HG03159 (cell line): ENCODE measurements around the gene SYNJ2.
"Not testable (repeated sequence)": the region's sequence is repeated elsewhere in the genome, so short reads cannot be mapped to it uniquely, and the experiment has no call there.

Experiments used
- ATAC-seq: cut with Tn5 transposase; IDR thresholded peaks from one replicate; pipeline ENCODE4 v1.9.1; 2021; ENCODE audit warnings: mild to moderate bottlenecking, moderate library complexity; ENCODE audit not compliant: unreplicated experiment

SYNJ2 gene

DNA sequence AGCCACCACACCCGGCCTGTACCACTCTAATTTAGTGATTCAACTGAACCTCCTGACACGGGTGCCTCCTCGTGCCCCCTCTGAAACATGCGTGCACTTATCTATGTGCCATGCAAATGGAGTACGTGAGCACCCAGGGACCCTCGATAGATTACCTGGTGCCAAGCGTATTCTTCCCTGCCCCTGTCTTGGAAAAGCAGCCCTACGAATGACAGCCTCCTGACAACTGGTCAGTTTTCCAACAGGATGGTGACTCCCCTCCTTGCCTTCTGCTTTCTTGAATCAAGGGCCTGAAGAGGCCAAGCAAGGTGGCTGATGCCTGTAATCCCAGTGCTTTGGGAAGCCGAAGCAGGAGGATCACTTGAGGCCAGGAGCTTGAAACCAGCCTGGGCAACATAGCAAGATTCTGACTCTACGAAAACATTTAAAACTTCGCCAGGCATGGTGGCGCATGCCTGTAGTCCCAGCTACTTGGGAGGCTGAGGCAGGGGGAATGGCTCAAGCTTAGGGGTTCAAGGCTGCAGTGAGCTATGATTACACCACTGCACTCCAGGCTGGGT, 25.4 kb upstream of the SYNJ2 start:
- no peak for ATAC-seq

DNA sequence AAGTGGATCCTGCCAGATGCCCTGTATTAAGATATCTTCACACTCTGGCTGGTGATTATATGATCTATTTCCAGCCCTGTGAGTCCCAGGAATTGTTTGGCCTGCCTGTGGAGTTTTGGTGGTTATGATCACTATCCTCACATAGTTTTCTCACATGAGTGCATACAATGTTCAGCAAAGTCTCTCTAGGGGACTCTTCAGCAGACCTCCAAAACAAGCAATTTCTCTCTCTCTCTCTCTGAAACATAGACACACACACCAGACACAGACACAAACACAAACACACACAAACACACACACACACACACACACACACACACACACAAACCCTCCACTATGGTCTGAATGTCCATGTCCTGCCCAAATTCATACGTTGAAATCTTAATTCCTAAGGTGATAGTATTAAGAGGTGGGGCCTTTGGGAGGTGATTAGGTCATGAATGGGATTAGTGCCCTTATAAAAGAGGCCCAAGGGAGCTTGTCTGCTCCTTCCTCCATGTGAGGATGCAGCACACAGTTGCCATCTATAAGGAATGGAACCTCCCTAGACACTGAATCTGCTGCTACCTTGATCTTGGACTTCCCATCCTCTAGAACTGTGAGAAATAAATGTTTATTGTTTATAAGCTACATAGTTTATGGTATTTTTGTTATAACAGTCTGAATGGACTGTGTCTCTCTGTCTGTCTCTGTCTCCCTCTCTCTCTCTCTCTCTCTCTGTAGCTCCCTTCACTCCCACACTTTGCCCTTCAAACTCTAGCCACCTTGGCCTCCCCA, 22.0 kb upstream of the SYNJ2 start:
- no peak for ATAC-seq

DNA sequence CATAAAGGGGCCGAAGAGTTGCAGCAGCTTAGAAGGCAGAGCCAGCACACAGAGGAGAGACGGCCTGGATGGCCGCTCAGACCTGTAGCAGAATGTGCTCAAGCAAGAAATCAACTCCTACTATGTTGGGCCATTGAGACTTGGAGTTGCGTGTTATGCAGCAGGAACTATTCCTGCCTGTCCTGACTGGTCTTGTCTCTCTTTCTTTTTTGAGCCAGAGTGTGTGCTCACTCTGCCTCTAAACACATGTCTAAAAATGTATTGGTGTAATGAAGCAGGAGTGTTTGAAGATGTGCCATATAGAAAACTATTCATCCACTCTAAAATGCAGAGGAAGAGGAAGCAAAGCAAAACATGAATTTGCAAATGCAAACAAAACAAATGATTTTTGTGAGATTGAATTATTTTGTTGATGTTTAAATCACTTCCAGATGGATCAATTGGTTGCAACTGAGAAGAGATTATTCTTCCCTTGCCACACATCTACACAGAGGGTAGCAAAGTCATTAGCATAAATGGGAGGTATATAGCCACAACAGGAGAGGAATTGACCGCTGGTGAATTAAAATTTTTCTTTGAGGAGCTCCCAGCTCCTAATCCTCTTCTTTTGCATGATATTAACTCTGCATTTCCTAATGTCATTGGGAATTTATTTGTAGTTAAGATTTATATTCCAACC, 20.4 kb upstream of the SYNJ2 start:
- ATAC-seq: no peak

DNA sequence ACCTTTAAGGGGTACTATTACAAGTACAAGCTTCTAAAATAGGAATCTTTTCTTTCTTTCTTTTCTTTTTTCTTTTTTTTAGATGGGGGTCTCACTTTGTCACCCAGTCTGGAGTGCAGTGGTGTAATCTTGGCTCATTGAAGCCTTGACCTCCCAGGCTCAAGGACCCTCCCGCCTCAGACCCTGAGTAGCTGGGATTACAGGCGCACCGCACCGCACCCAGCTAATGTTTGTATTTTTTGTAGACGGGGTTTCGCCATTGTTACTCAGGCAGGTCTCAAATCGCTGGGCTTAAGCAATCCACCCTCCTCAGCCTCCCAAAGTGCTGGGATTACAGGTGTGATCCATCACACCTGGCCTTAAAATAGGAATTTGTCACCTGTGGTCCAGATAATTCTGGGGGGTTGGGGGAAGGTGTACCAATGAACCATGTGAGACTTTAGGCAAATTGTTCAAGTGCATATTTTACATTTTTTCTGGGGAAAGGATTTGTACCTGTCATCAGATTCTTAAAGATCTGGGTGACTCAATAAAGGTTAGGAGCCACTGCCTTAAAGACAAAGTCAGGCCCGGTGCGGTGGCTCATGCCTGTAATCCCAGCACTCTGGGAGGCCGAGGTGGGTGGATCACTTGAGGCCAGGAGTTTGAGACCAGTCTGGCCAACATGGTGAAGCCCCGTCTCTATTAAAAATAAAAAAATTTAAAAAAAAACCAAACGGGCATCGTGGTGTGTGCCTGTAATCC, 19.7 kb upstream of the SYNJ2 start:
- ATAC-seq: no peak

DNA sequence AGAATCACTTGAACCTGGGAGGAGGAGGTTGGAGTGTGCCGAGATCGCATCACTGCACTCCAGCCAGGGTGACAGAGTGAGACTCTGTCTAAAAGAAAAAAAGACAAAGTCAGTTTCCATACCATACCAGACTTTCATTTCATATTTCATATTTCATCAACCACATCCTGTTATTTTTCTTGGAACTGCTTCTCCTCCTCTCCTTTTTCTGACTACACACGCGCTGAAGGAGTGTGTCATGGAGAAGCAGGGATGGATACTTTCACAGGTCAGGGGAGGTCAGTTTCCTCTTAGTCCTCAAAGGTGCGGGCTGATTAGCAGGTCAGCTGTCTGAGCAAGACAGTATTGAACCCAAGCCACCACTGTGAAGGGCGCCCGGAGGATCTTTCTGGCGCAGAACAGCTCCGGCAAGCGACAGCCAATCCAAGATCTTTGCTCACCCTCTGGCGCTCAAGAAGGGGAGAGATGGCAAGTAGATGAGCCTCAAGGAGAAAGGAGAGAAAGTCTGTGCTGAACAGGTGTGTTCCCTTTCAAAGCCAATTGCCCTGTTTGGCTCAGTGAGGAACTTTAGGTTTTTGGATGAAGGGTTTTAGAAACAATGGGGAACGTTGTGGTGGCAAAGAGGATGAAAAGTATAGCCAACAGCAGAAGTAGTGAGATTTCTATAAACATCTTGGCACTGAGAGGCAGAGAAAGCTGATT, 18.9 kb upstream of the SYNJ2 start:
- no peak for ATAC-seq

DNA sequence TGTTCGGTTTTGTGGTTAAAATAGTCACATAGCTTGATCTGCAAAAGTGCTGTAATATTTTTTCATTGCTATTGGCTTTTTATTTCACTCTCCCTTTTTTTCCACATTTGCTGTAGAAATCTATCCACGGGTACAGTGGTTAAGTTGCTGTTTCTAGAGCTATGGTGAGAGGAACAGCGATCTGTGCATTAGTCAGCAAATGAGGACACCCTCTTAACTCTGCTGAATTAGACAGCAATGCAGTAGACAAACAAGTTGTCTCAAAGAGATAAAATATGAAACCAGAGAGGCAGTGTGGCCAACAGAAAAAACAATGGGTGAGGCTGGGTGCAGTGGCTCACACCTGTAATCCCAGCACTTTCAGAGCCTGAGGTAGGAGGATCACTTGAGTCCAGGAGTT, 17.6 kb upstream of the SYNJ2 start:
- ATAC-seq: no peak

DNA sequence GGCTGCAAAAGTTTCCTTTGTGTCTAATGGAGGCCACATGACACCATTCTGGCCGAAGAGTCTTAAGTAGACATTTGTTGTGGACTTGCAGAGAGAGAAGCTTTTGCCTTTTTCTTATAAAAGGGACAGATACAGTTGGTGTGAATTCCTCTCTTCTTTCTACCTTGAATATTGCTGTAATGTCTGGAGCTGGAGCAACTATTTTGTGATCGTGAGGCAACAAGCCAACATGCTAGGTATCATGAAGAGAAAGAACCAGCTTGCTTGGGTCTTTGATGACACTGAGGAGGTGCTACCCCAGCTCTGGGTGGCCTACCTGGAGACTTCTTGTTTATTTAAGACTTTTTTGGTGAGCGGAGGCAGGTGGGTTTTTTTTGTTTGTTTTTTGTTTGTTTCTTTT, 16.3 kb upstream of the SYNJ2 start:
- no peak for ATAC-seq

DNA sequence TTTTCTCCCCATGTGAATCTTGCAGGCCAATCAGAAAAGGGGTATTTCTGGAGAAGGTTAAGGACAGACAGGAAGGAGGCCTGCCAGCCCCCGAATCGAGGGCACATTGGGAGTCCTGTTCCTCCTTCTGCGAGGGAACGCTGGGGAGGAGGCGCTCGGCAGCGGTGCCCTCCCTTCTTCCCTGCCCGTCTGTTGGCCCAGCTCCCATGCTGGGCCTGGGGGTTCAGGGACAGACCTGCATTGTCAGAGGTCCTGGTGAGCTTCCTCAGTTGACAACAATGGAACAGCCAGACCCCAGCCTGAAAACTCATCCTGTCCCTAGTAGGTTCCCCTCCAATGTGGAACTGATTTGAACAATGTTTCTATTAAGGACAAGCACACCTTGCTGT, 15.1 kb upstream of the SYNJ2 start:
- no peak for ATAC-seq

DNA sequence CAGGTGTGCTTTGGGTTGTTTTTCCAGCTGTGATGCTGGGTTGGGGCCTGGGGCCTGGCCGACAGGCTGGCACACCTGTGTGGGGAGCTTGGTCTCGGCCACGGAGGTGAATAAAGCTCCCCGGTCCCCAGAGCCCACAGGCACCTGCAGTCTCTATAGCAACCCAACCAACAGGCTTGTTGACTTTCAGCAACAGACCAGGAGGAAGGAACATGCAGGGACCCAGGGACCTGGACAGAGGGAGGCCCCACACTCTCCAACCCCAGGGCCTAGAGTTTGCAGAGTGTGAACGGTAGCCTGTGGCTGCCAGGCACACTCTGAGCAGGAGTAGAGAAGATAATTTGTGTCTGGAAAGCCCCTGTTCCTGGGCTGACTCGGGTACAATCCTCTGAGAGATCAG, 14.6 kb upstream of the SYNJ2 start:
- no peak for ATAC-seq

DNA sequence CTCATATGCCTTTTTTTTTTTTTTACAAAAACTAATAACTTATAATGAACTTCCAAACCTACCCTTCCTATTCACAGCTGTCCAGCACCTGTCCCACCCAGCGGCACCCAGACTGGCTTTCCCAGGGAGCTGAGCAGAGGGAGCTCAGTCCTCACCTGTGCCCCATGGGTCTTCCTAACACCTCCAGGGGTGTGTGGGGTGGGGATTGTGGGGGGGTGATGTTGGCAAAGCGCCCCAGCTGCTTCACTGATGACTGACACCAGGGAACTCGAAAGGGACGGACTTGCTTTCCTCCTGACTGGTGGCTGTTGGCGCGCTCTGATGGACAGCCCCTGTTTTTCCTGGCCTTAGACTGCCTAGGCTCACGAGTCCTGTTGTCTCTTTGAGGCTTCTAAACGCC, 14.2 kb upstream of the SYNJ2 start:
- no peak for ATAC-seq

DNA sequence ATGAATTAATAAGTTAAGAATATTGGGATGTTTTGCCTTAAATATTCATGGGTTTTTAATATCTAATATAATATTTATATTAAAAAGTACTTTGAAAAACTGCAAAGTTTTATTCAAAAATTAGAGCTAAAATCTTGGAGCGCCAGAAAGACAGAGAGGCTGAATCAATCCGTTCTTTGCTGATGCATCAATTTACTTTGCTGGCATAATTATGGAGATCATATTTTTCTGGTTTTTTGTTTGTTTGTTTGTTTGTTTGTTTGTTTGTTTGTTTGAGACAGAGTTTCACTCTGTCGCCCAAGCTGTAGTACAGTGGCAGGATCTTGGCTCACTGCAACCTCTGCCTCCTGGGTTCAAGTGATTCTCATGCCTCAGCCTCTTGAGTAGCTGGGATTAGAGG, 9.5 kb upstream of the SYNJ2 start:
- ATAC-seq: not testable (repeated sequence)

DNA sequence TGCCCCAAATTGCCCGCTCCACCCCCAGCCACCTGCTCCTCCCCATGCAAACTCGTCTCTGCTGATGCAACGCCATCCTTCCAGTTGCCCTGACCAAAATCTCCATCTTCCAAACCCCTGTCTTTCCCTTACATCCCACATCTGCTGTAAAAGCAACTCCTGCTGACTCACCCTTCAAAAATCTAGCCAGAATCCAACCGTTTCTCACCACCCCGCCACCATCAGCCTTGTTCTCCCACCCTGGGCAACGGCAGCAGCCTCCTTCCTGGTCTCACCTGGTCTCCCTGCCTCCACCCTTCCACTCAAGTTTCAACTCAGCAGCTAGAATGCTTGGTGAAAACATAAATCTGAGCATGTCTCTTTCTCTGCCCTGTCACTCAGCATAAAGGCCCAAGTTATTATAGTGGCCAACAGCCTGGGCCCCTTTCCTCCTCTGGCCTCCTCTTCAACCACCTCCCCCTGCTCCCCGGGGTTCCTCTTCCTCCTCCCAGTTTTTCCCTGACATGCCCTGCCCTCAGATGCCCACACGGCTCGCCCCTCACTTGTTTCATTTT, 7.2 kb upstream of the SYNJ2 start:
- ATAC-seq: no peak

DNA sequence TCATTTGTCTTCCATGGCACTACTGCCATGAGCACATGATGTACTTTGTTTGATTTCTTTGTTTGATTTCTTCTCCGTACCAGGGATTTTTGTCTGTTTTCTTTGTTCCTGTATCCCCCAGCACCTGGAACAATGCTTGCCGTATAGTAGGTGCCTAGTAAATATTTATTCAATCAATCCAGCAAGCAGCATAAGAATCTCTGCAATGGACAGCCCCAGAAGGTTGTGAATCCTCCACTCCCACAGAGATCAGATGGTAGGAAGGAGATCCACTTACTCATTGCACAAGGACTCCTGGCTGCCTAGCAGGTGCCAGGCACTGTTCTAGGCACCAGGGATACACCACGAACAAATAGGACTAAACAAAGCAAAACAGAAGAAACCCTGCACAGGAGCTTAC, 6.7 kb upstream of the SYNJ2 start:
- no peak for ATAC-seq

DNA sequence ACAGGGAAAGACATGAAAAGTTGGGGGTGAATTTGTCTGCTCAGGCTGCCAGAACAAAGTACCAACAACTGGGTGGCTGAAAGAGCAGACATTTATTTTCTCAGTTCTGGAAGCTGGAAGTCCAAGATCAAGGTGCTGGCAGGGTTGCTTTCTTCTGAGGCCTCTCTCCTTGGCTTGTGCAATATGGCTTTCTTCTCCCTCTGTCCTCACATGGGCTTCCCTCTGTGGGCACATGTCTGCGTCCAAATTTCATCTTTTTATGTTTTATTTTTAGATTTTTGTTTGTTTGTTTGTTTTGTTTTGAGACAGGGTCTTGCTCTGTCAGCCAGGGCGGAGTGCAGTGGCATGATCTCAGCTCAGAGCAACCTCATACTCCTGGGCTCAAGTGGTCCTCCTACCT, 6.2 kb upstream of the SYNJ2 start:
- no peak for ATAC-seq

DNA sequence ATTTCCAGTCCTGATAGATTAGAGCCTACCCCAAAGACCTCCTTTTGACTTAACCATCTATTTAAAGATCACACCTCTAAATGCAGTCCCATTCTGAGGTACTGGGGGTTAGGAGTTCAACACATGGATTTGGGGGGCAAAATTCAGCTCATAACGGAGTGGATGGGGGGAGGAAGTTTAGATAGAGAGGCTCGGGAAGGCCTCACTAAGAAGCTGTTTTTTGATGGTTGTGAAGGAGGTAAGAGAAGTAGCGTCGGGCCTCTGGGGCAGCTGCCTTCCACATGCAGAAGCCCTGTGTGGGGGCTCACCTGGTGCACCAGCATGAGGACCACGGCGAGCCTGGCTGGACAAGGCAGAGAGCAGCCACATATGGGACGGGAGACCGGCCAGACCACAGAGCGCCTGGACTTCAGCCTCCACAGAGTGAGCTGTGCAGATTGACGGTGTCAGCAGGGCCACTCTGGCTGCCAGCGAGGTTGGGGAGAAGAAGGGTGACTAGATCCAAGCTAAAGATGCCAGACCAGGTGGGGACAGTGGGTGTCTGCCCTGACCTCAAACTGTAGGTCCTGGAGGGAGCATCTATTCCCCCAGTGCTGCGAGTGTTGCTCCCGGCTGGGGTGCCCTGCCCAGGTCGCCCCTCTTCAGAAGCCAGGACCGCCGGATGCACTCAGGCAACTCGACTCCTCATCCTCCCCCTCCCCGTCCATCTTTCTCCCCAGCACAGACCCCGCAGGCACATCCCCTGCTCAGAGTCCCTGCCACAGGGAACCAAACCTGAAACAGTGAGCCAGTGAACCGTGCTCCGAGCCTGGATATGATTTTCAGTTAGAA, 5.1 kb upstream of the SYNJ2 start:
- no peak for ATAC-seq

DNA sequence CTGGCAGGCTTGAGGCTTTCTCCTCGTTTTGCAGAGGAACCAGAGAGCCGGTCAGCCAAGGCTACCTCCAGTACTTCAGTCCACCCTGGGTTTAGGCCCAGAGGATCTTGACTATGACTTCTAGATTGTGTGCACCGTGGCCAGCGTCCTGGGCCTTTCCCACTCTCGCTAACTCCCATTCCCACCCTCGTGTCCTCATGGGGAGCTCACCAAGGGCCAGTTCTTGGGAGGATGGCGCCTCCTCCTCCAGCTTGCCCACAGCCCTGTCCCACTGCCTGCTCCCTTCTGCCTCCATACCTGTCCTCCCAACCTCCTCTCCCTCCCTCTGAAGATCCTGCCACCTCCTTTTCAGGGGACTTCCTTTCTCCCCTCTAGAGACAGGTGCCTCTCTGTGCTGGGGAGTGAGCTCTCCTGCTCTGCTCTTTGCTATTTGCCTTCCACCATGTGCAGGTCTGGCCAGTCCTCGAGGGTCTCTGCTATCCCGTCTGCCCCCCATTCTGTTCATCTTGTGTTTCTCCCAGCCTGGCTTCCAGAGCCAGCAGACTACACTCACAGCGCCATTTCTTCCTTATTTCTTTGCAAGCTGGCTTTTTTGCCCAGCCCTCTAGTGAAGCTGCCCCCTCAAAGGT, 4.4 kb upstream of the SYNJ2 start:
- ATAC-seq: no peak

DNA sequence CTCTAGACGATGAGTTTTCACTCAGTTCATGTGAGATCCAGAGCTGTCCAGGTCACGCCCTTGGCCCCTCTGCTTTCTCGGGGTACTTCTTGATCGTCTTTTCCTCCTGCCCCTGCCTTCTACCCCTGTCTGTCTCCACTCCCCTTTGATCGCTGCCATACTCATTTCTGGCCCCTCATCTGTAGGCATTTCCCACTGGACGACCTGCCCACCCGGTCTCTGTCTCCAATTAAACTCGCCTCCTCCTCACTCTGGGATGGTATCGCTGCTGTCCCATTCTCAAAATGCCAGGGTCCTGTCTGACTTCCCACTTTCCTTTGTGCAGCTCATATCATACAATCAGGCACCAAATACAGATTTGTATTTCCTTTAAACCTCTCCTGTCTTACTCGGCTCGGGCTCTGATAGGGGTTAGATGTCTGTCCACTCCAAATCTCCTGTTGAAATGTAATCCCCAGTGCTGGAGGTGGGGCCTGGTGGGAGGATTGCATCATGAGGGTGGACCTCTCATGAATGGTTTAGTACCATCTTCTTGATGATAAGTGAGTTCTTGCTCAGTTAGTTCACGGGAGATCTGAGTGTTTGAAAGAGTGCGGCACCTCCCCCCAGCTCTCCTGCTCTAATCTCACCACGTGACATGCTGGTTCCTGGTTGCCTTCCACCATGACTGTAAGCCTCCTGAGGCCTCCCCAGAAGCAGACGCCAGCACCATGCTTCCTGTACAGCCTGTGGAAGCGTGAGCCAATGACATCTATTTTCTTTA, 3.5 kb upstream of the SYNJ2 start:
- no peak for ATAC-seq

DNA sequence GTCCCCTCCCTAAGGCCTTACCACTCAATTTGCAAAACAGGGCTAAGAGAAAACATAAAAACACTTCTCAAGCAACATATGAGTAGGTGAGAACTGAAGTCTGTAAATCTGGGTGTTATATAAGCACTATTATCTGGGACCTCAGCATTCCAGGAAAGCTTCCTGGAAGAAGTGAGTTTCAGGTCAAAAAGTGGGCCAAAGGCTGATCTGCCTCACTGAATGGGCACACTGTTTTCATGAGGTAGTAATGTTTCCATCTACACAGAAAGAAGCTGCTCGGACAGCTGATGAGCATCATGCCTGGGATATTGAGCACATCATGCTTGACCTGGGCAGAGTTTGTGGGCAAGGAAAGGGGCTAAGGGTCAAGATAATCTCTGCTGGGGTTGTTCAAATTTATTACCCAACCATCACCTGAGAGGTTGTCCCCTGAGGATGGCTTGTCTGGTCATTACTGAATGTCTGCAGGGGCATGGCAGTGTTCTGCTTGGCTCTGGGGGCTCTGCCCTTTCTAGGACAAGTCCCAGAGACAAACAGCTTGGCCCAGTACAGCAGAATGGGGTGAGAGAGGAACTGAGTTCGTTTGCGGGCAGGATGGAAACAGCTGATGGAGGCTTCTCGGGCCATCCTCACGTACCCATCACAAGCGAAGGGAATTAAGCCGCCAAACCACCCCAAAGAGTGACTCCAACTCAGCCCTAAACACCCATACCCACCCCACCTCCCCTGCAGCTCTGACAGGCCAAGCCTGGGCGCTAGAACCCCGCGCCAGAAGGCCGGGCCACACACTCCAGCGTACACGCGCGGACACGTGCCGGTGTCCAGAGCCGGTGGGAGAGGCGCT, 1.2 kb upstream of the SYNJ2 start:
- ATAC-seq: no peak
